Adrenal gland (tissue), 5 donors: ENCODE measurements around the gene CDH24.

Experiments used
- CTCF ChIP-seq, 6 experiments: fragments of 450-650 bp in 4 of 6; fragments of 200-600 bp in 2 of 6; sonication (generic) in 1 of 6; IDR thresholded peaks; 1 replicate in 5 of 6; 2 replicates in 1 of 6; pipeline versions ENCODE4 v1.5.1 to v1.8.0; 2016 to 2021; ENCODE audit warnings: antibody characterized with exemption in 6 of 6, mild to moderate bottlenecking in 2 of 6, moderate library complexity in 1 of 6
- POLR2A ChIP-seq, 2 donors: fragments of 450-650 bp; IDR thresholded peaks; one replicate each; pipeline ENCODE4 v1.6.1; 2017; ENCODE audit warnings: antibody characterized with exemption in 2 of 2, mild to moderate bottlenecking in 2 of 2, moderate library complexity in 1 of 2
- donor health status: DM: no; HTN: no; CAD: no.

GRCh38 chr14:23035303-23036144 lies 21.8 kb downstream of the CDH24 start:
- TF ChIP-seq POLR2A (IDR thresholded peaks at IDR 0.05), result no peak
- TF ChIP-seq CTCF (IDR thresholded peaks at IDR 0.05), result no peak
